WTC11 (cell line): ENCODE results near the gene PTPRK. TPM values are rescaled to one million over a fixed set of nuclear protein-coding genes. Genes with fewer than 3 reads are reported as not detected.

ENCODE experiments used
- ATAC-seq: fragments of 200-7000 bp; cut with Tn5 transposase; 2 replicates; pipeline ENCODE4 v1.10.0; 2021; ENCODE audit warnings: mild to moderate bottlenecking, moderate library complexity
- CTCF ChIA-PET: fragments of 300-600 bp; sonication (Branson Sonifier 250); formaldehyde crosslinking; loops from one replicate; lab custom pipeline; 2021; ENCODE audit warnings: antibody characterized with exemption; lab: Charles Lee
- POLR2A ChIA-PET: fragments of 350-600 bp; sonication (Branson Sonifier 250); formaldehyde crosslinking; loops from one replicate; lab custom pipeline; 2021; ENCODE audit warnings: antibody characterized with exemption; lab: Charles Lee
- DNase-seq: peaks from one replicate; pipeline ENCODE4 v3.0.0; 2021; ENCODE audit warnings: low spot score
- H3K27ac Mint-ChIP-seq: 2 replicates; pipeline ENCODE4 v1.8.0; 2021; ENCODE audit warnings: mixed read lengths
- H3K27me3 Mint-ChIP-seq: 2 replicates; pipeline ENCODE4 v1.8.0; 2021; ENCODE audit warnings: low read depth, mild to moderate bottlenecking, moderate library complexity, mixed read lengths
- H3K36me3 Mint-ChIP-seq: 2 replicates; pipeline ENCODE4 v1.8.0; 2021; ENCODE audit warnings: mixed read lengths
- H3K4me1 Mint-ChIP-seq: 2 replicates; pipeline ENCODE4 v1.8.0; 2022; ENCODE audit warnings: mixed read lengths
- H3K4me3 Mint-ChIP-seq: 2 replicates; pipeline ENCODE4 v1.8.0; 2021; ENCODE audit warnings: mild to moderate bottlenecking, moderate library complexity, mixed read lengths
- H3K9me3 Mint-ChIP-seq: 2 replicates; pipeline ENCODE4 v1.8.0; 2021; ENCODE audit warnings: mixed read lengths
- CDX4 ChIP-seq: fragments of 250-450 bp; sonication (Bioruptor Pico); IDR thresholded peaks from 2 replicates; pipeline ENCODE4 v1.9.0; 2021; ENCODE audit warnings: moderate library complexity, mild to moderate bottlenecking, inconsistent platforms, borderline replicate concordance
- CREM ChIP-seq: sonication (generic); formaldehyde crosslinking; IDR thresholded peaks from 2 replicates; pipeline ENCODE4 v1.8.1; 2022; ENCODE audit warnings: mild to moderate bottlenecking, missing genetic modification reagents, moderate library complexity
- E2F5 ChIP-seq: sonication (generic); formaldehyde crosslinking; IDR thresholded peaks from 2 replicates; pipeline ENCODE4 v1.8.1; 2022; ENCODE audit warnings: mild to moderate bottlenecking, moderate library complexity, missing genetic modification reagents
- FOXP4 ChIP-seq: sonication (generic); formaldehyde crosslinking; IDR thresholded peaks from 2 replicates; pipeline ENCODE4 v1.8.0; 2022; ENCODE audit warnings: mild to moderate bottlenecking, missing genetic modification reagents
- JUN ChIP-seq: sonication (generic); formaldehyde crosslinking; IDR thresholded peaks from 2 replicates; pipeline ENCODE4 v1.8.0; 2023; ENCODE audit warnings: mild to moderate bottlenecking, missing genetic modification reagents
- MXD4 ChIP-seq: fragments of 250-450 bp; sonication (Bioruptor Pico); IDR thresholded peaks from 2 replicates; pipeline ENCODE4 v1.8.0; 2021; ENCODE audit warnings: mild to moderate bottlenecking, moderate library complexity, borderline replicate concordance
- NR3C1 ChIP-seq: sonication (generic); formaldehyde crosslinking; conservative IDR thresholded peaks from 2 replicates; pipeline ENCODE4 v1.8.1; 2023; ENCODE audit warnings: low read depth, mild to moderate bottlenecking, missing genetic modification reagents
- SP1 ChIP-seq: sonication (generic); formaldehyde crosslinking; conservative IDR thresholded peaks from 2 replicates; pipeline ENCODE4 v1.8.1; 2022; ENCODE audit warnings: missing genetic modification reagents
- ZNF281 ChIP-seq: sonication (generic); formaldehyde crosslinking; IDR thresholded peaks from 2 replicates; pipeline ENCODE4 v1.8.0; 2023; ENCODE audit warnings: mild to moderate bottlenecking, missing genetic modification reagents
- ZNF423 ChIP-seq: fragments of 250-450 bp; sonication (Bioruptor Pico); IDR thresholded peaks from 2 replicates; pipeline ENCODE4 v2.1.2; 2022; ENCODE audit warnings: mild to moderate bottlenecking, moderate library complexity
- ZNF671 ChIP-seq: fragments of 250-450 bp; sonication (Bioruptor Pico); IDR thresholded peaks from 2 replicates; pipeline ENCODE4 v1.8.0; 2021; ENCODE audit warnings: mild to moderate bottlenecking
- total RNA-seq: library from RNA; stranded (reverse); gene quantifications from 3 replicates; pipeline ENCODE4 v1.2.3, GENCODE V29; 2021
- TF ChIP-seq, protein P1 (sequence below): sonication (generic); formaldehyde crosslinking; IDR thresholded peaks from 2 replicates; pipeline ENCODE4 v1.8.1; 2023; ENCODE audit warnings: mild to moderate bottlenecking, missing genetic modification reagents, moderate library complexity
- TF ChIP-seq, protein P2 (sequence below): sonication (generic); formaldehyde crosslinking; IDR thresholded peaks from 2 replicates; pipeline ENCODE4 v1.8.0; 2022; ENCODE audit warnings: missing genetic modification reagents
- TF ChIP-seq, protein P3 (sequence below): sonication (generic); formaldehyde crosslinking; IDR thresholded peaks from 2 replicates; pipeline ENCODE4 v1.8.0; 2022; ENCODE audit warnings: mild to moderate bottlenecking, missing genetic modification reagents

Gene PTPRK
- total RNA-seq, 1 experiment from 2014 or later, result 44.8 TPM

DNA sequence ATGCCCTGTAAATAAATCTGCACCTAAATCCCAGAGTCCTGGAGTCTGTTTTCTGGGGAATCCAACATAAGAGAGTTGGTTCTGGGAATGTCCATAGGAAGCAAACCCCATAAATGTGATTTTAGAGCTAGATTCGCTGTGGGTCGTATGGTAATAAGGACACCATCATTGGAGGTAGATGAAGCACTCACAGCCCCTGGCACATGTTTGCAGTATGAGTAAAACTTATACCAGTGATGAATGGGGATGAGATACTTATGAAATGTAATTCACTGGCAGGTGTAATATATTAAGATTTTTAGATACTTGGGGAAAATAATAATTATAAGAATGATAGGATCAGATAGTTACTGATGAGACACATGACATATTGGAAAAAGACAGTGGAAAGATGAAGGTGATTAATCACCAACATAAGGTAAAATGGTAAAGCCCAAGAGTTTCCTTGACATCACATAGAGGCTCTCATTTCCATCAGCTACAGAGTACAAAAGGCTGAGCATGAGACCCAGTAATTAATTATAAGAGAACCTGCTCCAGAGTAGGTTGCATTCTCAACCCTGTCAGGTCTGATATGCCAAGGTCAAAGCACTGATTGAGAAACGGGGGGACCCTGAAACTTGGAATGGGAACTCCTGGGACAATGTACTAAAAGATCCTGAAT lies 574.8 kb downstream of the PTPRK start:
- DNase-seq (no peak), ATAC-seq (no peak)
- H3K36me3 Mint-ChIP-seq, result no peaks in the 10 kb centered on the region
- ChIA-PET POLR2A (no interaction called here), CTCF (no interaction called here)
- TF ChIP-seq, protein P1, sequence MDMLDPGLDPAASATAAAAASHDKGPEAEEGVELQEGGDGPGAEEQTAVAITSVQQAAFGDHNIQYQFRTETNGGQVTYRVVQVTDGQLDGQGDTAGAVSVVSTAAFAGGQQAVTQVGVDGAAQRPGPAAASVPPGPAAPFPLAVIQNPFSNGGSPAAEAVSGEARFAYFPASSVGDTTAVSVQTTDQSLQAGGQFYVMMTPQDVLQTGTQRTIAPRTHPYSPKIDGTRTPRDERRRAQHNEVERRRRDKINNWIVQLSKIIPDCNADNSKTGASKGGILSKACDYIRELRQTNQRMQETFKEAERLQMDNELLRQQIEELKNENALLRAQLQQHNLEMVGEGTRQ (CRISPR knock-in tag), result no peak
- TF ChIP-seq FOXP4 (CRISPR knock-in tag), result no peak
- no peak for TF ChIP-seq ZNF671 (CRISPR knock-in tag)
- TF ChIP-seq ZNF423 (CRISPR knock-in tag), result no peak
- TF ChIP-seq CREM (CRISPR knock-in tag), result no peak
- TF ChIP-seq JUN (CRISPR knock-in tag), result no peak
- TF ChIP-seq E2F5 (CRISPR knock-in tag), result no peak
- no peak for TF ChIP-seq CDX4 (CRISPR knock-in tag)
- TF ChIP-seq SP1 (CRISPR knock-in tag), result no peak
- TF ChIP-seq NR3C1 (CRISPR knock-in tag), result no peak
- TF ChIP-seq, protein P2, sequence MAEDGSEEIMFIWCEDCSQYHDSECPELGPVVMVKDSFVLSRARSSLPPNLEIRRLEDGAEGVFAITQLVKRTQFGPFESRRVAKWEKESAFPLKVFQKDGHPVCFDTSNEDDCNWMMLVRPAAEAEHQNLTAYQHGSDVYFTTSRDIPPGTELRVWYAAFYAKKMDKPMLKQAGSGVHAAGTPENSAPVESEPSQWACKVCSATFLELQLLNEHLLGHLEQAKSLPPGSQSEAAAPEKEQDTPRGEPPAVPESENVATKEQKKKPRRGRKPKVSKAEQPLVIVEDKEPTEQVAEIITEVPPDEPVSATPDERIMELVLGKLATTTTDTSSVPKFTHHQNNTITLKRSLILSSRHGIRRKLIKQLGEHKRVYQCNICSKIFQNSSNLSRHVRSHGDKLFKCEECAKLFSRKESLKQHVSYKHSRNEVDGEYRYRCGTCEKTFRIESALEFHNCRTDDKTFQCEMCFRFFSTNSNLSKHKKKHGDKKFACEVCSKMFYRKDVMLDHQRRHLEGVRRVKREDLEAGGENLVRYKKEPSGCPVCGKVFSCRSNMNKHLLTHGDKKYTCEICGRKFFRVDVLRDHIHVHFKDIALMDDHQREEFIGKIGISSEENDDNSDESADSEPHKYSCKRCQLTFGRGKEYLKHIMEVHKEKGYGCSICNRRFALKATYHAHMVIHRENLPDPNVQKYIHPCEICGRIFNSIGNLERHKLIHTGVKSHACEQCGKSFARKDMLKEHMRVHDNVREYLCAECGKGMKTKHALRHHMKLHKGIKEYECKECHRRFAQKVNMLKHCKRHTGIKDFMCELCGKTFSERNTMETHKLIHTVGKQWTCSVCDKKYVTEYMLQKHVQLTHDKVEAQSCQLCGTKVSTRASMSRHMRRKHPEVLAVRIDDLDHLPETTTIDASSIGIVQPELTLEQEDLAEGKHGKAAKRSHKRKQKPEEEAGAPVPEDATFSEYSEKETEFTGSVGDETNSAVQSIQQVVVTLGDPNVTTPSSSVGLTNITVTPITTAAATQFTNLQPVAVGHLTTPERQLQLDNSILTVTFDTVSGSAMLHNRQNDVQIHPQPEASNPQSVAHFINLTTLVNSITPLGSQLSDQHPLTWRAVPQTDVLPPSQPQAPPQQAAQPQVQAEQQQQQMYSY (CRISPR knock-in tag), result no peak
- TF ChIP-seq MXD4 (CRISPR knock-in tag), result no peak
- TF ChIP-seq, protein P3, sequence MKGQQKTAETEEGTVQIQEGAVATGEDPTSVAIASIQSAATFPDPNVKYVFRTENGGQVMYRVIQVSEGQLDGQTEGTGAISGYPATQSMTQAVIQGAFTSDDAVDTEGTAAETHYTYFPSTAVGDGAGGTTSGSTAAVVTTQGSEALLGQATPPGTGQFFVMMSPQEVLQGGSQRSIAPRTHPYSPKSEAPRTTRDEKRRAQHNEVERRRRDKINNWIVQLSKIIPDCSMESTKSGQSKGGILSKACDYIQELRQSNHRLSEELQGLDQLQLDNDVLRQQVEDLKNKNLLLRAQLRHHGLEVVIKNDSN (CRISPR knock-in tag), result no peak
- no peak for TF ChIP-seq ZNF281 (CRISPR knock-in tag)
- H3K9me3 Mint-ChIP-seq, result no peaks in the 10 kb centered on the region
- no peaks in the 10 kb centered on the region for H3K27me3 Mint-ChIP-seq
- H3K27ac Mint-ChIP-seq, result no peak overlapping the region
- no peaks in the 10 kb centered on the region for H3K4me1 Mint-ChIP-seq
- H3K4me3 Mint-ChIP-seq, result no peak overlapping the region
